ENCODE data around the gene RFFL. TPM values are rescaled to one million over a fixed set of nuclear protein-coding genes. Genes with fewer than 3 reads are reported as not detected.
"Not testable (repeated sequence)": the region's sequence is repeated elsewhere in the genome, so short reads cannot be mapped to it uniquely, and the experiment has no call there.

RFFL gene
- total RNA-seq, 6 donors from 2014 or later: 17.6 to 30.8 (median 25.3) TPM

GRCh38 chr17:35101036-35101435 lies 37.5 kb upstream of the RFFL start:
- DNase-seq (peak in 1 of 2 donors; percentile 58), ATAC-seq (ENCODE audit: low FRiP score in 2 of 2) (no peak)
- Histone ChIP-seq H3K27me3 (no peaks in the 10 kb centered on the region), H3K4me1 (no peaks in the 10 kb centered on the region), H3K27ac (no peak overlapping the region), H3K36me3 (peaks cover 17 to 60% (median 35%) of the 10 kb centered on the region in 4 donors), H3K4me3 (no peak overlapping the region), H3K9me3 (no peaks in the 10 kb centered on the region)
- no peak for TF ChIP-seq CTCF (IDR thresholded peaks at IDR 0.05)
- TF ChIP-seq POLR2AphosphoS5 (IDR thresholded peaks at IDR 0.05): no peak
- no peak for TF ChIP-seq POLR2A (IDR thresholded peaks at IDR 0.05)
- TF ChIP-seq EP300 (IDR thresholded peaks at IDR 0.05): no peak
- whole genome bisulfite sequencing, 2 donors: 93 to 97% methylated on average over 14 of the region's 14 CpGs

GRCh38 chr17:35099908-35100307 lies 36.4 kb upstream of the RFFL start:
- ATAC-seq (ENCODE audit: low FRiP score in 2 of 2): no peak
- peaks cover 13 to 51% (median 29%) of the 10 kb centered on the region in 4 donors for H3K36me3 ChIP-seq
- H3K4me3 ChIP-seq: no peak overlapping the region
- H3K27ac ChIP-seq: no peak overlapping the region
- WGBS, 2 donors: 74 to 82% methylated on average over 3 of the region's 3 CpGs
- H3K27me3 ChIP-seq: no peaks in the 10 kb centered on the region
- no peak for TF ChIP-seq POLR2AphosphoS5 (IDR thresholded peaks at IDR 0.05)
- TF ChIP-seq EP300 (IDR thresholded peaks at IDR 0.05): no peak
- no peak for TF ChIP-seq CTCF (IDR thresholded peaks at IDR 0.05)
- TF ChIP-seq POLR2A (IDR thresholded peaks at IDR 0.05): no peak
- no peaks in the 10 kb centered on the region for H3K4me1 ChIP-seq
- DNase-seq: no peak
- H3K9me3 ChIP-seq: no peaks in the 10 kb centered on the region

GRCh38 chr17:35097776-35098175 lies 34.3 kb upstream of the RFFL start:
- no peaks in the 10 kb centered on the region for H3K9me3 ChIP-seq
- no peak overlapping the region for H3K27ac ChIP-seq
- H3K27me3 ChIP-seq: no peaks in the 10 kb centered on the region
- H3K36me3 ChIP-seq: peaks cover 13 to 36% (median 24%) of the 10 kb centered on the region in 4 donors
- H3K4me3 ChIP-seq: no peak overlapping the region
- H3K4me1 ChIP-seq: no peaks in the 10 kb centered on the region
- TF ChIP-seq CTCF (IDR thresholded peaks at IDR 0.05) (no peak), POLR2A (IDR thresholded peaks at IDR 0.05) (no peak), POLR2AphosphoS5 (IDR thresholded peaks at IDR 0.05) (no peak), EP300 (IDR thresholded peaks at IDR 0.05) (no peak)
- 80 to 90% methylated on average over 2 of the region's 2 CpGs for WGBS, 2 donors
- ATAC-seq (ENCODE audit: low FRiP score in 2 of 2) (no peak), DNase-seq (no peak)

- DNase-seq (no peak), ATAC-seq (ENCODE audit: low FRiP score in 2 of 2) (no peak)
- no peak overlapping the region for H3K27ac ChIP-seq
- no peaks in the 10 kb centered on the region for H3K27me3 ChIP-seq
- TF ChIP-seq EP300 (IDR thresholded peaks at IDR 0.05): no peak
- TF ChIP-seq POLR2AphosphoS5 (IDR thresholded peaks at IDR 0.05): no peak
- no peak for TF ChIP-seq POLR2A (IDR thresholded peaks at IDR 0.05)
- TF ChIP-seq CTCF (IDR thresholded peaks at IDR 0.05): no peak
- no peak overlapping the region for H3K4me3 ChIP-seq
- no peaks in the 10 kb centered on the region for H3K4me1 ChIP-seq
- 89 to 91% methylated on average over 1 of the region's 1 CpG for WGBS, 2 donors
- H3K9me3 ChIP-seq: no peaks in the 10 kb centered on the region
- peaks cover 5 to 22% (median 15%) of the 10 kb centered on the region in 4 donors for H3K36me3 ChIP-seq
These were observed 32.2 kb upstream of the RFFL start for GRCh38 chr17:35095741-35096140.

- TF ChIP-seq POLR2A (IDR thresholded peaks at IDR 0.05): no peak
- no peak for TF ChIP-seq CTCF (IDR thresholded peaks at IDR 0.05)
- no peak for TF ChIP-seq EP300 (IDR thresholded peaks at IDR 0.05)
- no peak for TF ChIP-seq POLR2AphosphoS5 (IDR thresholded peaks at IDR 0.05)
- Histone ChIP-seq H3K4me1 (peaks cover 0 to 2% (median under 1%) of the 10 kb centered on the region in 4 donors), H3K27ac (no peak overlapping the region), H3K36me3 (peaks cover 0 to 14% (median 6%) of the 10 kb centered on the region in 4 donors), H3K27me3 (no peaks in the 10 kb centered on the region), H3K4me3 (no peak overlapping the region), H3K9me3 (no peaks in the 10 kb centered on the region)
- peak in 1 of 2 donors; percentile 70 for ATAC-seq (ENCODE audit: low FRiP score in 2 of 2)
- no peak for DNase-seq
- WGBS, 2 donors: 85 to 92% methylated on average over 2 of the region's 2 CpGs
These were observed 31.4 kb upstream of the RFFL start for GRCh38 chr17:35094902-35095301.

- WGBS, 2 donors: 88 to 90% methylated on average over 11 of the region's 11 CpGs
- H3K27ac ChIP-seq; ATAC-seq (ENCODE audit: low FRiP score in 2 of 2); H3K4me3 ChIP-seq; H3K36me3 ChIP-seq; DNase-seq; H3K9me3 ChIP-seq; H3K27me3 ChIP-seq: not testable (repeated sequence)
- peaks cover 9 to 28% (median 15%) of the 10 kb centered on the region in 4 donors for H3K4me1 ChIP-seq
These were observed 27.2 kb upstream of the RFFL start for GRCh38 chr17:35090707-35091106.
